Panc1 (cell line): Measurements from ENCODE around the gene MICA.

Experiments
- CTCF ChIP-seq: fragments of 450-650 bp; IDR thresholded peaks from 2 replicates; pipeline ENCODE4 v1.5.1; 2017; ENCODE audit warnings: mild to moderate bottlenecking
- POLR2AphosphoS5 ChIP-seq: IDR thresholded peaks from 2 replicates; pipeline ENCODE4 v1.6.1; 2012; ENCODE audit warnings: mild to moderate bottlenecking, low read depth, low read length, moderate library complexity
- REST ChIP-seq, 2 experiments: IDR thresholded peaks; 2 replicates each; pipeline ENCODE4 v1.6.1; 2011 to 2012; ENCODE audit warnings: low read depth in 2 of 2, control low read depth in 1 of 2, low read length in 1 of 2, mild to moderate bottlenecking in 1 of 2, moderate library complexity in 1 of 2; ENCODE audit not compliant: insufficient read depth in 1 of 2
- SIN3A ChIP-seq: IDR thresholded peaks from 2 replicates; pipeline ENCODE4 v1.6.1; 2012; ENCODE audit warnings: low read depth, mild to moderate bottlenecking, low read length, moderate library complexity, borderline replicate concordance; ENCODE audit not compliant: insufficient read depth
- TCF7L2 ChIP-seq: IDR thresholded peaks from 2 replicates; pipeline ENCODE4 v1.6.1; 2011; ENCODE audit warnings: mild to moderate bottlenecking, low read depth, low read length, inconsistent platforms

- TF ChIP-seq TCF7L2 (no peak), CTCF (no peak), REST (IDR thresholded peaks at IDR 0.05; ENCODE audit: insufficient read depth in 1 of 2, low read depth in 2 of 2, low read length in 1 of 2) (no peak), POLR2AphosphoS5 (no peak), SIN3A (no peak)
Observed at GRCh38 chr6:31423550-31423949, 20.2 kb downstream of the MICA start.
